HG03354 (cell line): Measurements from ENCODE around the gene SV2C.
"Not testable (repeated sequence)": the region's sequence is repeated elsewhere in the genome, so short reads cannot be mapped to it uniquely, and the experiment has no call there.

Source experiments
- ATAC-seq: cut with Tn5 transposase; IDR thresholded peaks from one replicate; pipeline ENCODE4 v1.9.1; 2021; ENCODE audit warnings: mild to moderate bottlenecking; ENCODE audit not compliant: unreplicated experiment, poor library complexity, severe bottlenecking

SV2C gene, protein sequence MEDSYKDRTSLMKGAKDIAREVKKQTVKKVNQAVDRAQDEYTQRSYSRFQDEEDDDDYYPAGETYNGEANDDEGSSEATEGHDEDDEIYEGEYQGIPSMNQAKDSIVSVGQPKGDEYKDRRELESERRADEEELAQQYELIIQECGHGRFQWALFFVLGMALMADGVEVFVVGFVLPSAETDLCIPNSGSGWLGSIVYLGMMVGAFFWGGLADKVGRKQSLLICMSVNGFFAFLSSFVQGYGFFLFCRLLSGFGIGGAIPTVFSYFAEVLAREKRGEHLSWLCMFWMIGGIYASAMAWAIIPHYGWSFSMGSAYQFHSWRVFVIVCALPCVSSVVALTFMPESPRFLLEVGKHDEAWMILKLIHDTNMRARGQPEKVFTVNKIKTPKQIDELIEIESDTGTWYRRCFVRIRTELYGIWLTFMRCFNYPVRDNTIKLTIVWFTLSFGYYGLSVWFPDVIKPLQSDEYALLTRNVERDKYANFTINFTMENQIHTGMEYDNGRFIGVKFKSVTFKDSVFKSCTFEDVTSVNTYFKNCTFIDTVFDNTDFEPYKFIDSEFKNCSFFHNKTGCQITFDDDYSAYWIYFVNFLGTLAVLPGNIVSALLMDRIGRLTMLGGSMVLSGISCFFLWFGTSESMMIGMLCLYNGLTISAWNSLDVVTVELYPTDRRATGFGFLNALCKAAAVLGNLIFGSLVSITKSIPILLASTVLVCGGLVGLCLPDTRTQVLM

DNA sequence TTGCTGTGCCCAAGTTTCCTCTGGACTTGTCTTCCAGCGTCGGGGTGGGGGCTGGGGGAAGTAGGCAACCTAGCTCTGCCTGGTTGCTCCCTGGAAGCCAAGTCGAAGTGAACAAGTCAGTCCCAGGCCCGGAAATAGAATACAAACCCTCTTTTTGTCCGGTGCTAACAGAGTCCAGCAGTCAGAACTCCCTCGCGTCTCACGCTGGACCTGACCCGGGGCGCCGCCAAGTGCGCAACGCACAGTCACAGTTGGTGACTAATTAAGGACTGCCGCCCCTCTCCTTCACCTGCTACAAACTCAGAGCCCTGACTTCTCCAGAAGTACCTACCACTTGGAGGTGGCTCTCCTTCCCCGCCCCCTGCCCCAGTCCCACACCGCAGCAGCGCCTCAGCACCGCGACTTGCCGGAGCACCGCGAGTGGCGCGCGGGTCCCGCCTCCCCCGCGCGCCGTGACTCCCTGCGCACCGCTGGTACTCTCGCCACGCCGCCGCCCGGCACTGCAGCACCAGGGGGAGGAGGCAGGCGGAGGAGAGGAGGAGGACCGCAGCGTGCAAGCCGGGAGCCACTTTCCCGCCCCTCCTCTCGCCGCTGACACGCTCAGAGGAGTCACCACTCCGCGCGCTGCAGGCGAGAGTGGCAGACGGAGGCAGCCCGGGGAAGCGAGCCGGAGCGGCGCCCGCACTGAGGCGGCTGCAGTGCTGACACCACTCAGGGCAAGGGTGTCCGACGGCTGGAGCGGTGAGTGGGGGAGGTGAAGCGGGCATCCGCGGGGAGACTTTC lies at the start of gene SV2C:
Gene SV2C, plus strand, starts transcription at position 612 of the 783 bp plus-strand sequence. CDS start 48,368 bp downstream, outside the sequence.
- no peak for ATAC-seq

DNA sequence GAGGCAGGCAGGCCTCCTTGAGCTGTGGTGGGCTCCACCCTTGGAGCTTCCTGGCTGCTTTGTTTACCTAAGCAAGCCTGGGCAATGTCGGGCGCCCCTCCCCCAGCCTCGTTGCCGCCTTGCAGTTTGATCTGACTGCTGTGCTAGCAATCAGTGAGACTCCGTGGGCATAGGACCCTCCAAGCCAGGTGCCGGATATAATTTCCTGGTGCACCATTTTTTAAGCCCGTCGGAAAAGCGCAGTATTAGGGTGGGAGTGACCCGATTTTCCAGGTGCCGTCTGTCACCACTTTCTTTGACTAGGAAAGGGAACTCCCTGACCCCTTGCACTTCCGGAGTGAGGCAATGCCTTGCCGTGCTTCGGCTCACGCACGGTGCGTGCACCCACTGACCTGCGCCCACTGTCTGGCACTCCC lies 45.4 kb upstream of the SV2C start:
- ATAC-seq: not testable (repeated sequence)

DNA sequence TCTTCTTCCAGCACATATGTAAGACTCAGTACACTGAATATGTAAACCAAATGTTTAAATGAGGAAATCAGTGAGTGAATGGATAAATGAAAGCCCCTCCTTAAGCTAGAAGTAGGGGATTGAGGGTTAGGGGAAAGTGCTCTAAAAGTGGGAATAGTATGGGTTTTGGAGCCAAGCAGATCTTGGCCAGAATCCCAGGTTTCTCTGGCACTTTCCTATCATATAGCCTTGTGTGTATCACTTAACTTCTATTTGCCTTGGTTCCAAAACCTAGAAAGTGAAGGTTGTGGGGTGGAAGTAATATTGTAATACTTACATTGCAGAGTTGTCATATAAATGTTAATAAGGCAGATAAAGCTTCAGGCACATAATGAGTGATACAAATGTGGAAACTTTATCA lies 45.0 kb upstream of the SV2C start:
- ATAC-seq: no peak

DNA sequence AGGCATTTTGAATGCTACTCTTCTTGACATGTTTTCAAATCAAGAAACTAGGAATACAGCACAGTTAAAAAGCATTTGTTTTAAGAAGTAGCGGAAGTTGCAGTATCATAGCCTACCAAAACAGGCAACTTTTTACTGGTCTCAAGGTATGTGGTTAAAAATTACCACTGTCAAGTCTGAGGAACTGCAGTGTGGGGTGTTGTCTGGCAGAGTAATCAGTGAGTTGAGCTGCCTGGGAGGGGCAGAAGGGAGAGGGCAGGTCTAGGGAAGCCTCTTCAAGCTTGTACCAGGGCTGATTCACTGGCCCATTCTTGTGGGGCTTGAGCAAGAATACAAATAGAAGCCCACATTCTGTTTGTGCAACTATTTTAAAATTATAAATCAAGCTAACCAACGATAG lies 42.4 kb upstream of the SV2C start:
- ATAC-seq: no peak

DNA sequence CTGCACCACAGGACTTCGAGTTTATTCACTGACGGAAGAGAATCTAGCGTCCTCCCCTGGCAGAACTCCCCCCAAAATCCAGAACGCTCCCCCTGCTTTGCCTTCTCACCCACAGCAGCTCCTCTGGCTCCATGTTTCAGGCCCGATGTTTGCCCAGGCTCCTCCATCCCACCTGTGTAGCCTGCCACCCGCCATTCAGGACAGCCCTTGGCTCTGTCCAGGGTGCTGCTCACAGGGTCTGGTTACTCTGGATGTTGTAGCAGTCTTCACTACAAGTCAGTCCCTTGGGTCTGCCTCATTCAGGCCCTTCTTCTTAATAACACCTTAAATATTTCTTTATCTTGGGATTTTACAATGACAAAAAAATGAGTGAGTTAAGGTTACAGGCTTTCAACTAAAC lies 41.3 kb upstream of the SV2C start:
- ATAC-seq: no peak

DNA sequence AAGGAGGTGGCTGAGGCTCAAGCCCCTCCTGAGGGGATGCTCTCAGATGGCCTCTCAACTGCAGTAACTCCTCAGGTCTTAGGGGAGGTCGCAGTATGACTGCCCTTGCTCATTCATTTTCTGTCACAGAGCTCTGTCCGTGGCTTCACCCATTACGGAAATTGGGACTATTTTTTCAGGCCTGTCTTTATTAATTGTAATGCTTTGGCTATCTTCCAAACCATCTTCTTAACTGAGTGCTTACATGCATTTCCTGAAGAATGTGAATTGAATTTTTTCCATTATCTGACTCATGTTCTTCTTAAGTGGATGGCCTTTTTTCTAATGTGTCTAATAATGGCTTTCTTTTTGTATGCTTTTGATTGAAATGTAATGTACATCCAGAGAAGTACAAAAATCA lies 36.4 kb upstream of the SV2C start:
- no peak for ATAC-seq

DNA sequence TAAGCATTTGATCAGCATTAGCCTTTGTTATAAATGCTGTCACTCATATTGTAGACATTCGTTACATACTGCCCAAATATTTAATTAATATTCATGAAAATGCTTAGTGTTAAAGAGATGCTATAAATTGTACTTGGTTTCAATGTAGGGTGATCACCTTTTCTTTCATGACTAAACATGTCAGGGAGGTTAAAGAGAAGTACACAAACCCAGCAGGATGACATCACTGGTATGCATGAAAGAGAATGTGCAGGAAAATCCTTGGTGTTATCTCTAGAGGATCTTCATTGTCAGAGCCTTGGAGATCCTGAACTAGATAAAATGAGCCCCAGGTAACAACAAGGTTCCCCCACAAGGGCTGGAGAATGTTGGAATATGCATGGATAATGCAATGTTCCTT lies 33.0 kb upstream of the SV2C start:
- no peak for ATAC-seq

DNA sequence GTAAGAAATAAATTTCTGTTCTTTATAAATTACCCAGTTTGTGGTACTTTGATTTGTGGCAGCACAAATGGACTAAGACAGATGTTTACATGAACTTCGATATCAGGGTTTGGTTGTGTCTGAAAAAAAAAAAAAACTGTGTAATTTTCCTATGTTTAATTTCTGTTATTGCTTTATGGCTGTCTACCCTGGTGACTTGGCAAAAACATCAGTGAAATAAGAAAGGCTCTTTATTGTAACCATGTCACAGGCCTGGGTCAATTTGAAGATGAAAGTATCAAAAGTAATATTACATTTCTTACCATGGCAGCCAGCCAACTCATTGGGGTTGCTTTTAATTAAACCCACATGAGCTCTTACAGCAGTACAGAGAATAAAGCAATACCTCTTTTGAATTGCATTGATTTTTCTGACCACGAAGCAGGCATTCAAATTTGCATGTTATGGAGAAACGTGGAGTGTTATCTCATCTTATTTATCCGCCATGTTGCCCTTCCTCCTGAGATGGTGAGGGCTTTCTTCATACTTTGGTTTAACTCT lies 20.6 kb upstream of the SV2C start:
- no peak for ATAC-seq

DNA sequence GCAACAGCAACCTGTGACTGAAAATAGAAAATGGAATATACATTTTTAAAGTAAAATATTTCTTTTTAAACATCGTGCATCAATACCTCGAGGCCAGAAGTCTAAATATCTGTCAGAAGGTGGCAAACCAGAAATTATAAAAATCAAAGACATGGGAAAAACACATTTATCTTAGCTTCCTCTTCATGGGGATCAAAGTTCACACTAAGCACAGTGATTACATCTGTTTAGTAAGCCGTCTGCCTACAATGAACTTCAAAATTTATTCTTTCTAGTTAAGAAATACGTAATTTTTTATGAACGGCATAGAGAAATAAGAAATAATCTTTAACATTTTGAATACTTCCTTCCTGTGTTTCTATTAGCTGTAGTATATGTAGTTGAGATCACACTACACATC lies 17.9 kb upstream of the SV2C start:
- no peak for ATAC-seq

DNA sequence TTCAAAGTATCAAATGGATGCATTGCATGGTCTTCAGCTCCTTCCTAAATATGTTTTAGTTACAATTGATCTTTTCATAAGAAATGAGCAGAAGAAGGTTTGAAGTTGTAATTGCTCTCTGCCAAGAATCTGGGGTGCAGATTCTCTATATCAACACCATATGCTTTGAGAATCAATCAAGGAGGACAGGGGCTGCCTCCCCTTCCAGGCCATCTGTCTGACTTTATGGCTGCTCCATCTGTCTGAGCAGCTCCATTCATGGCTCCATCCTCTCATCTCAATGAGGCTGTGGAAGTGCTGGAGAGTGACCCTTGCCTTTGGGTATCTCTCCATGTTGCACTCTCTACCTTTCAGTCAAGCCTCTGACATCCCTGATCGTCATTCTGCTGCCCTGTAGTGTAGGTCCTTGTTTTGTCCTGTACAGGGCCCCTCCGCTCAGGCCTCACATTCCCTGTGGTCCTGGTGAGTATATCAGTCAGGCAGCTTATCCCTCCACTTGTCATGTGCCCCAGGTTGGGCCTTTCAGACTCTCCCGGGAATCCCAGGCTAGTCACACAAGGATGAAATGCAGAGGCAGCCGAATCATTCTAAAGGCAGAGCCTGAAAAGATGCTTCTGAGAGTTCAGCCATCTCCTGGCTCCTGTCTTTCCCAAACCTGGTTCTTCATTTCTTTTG lies 14.0 kb upstream of the SV2C start:
- ATAC-seq: no peak

DNA sequence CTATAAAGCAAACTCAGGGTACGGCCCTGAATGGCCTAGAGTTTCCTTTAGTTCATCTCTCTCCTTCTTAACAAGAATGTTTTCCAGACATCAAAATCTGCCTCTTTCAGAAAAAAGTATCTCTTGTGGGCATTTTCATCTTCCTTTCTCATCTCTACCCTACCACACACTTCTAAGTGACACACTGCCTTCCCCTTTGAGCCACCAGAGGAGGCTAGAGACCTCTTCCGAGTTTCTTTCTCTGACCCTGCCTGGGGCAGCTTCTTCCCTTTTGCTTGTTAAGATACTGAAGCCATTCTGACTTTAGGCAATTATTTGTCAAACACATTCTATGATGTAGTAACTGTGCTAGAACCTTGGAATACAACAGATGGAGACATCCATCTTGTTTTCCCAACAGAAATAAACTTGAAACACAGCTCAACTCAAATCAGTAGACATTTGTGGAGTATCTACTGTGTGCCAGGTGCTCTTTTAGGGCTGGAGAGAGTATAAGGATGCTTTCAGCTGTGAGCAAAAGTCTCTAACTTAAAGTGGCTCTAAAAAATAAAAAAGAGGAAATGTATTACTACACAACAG lies 8.6 kb upstream of the SV2C start:
- no peak for ATAC-seq

DNA sequence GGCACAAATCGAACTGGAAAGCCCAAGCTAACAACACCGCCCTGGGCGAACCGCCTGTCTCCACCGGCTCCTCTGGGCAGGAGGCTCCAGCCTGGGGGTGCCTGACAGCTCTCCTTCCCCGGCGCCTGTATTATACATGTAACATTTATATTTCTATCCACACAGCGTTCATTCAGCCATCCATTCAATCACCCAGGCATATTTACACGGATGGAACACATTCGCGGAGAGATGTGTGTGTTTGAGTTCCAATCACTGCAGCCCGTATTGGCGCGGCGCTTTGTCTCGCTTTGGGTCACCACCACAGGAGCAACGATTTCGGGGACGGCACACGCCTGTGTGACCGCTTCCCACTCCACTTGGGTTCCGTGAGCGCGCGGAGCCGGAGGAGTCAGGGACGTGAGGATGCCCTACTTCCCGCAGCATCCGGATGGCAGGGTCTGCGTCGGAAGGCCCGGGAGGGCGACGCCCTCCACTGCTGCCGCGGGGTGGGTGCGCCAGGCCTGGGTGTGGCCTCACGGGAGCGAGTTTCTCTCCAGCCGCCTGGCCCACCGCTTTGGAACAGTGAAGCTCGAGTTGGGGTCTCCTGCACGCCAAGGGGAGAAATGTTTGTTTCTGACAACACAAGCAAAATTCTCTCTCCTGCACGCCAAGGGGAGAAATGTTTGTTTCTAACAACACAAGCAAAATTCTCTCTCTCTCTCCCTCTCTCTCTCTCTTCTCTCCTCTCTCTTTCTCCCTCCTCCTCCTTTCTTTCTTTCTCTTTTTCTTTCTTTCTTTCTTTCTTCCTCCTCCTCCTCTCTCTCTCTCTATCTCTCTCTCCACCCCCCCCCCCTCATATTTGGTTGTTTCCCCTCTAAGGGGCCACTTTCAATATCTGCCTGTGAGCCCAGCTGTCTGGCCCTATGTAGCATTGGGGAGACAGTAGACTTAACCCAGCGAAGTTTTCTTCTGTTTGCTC lies 1.1 kb upstream of the SV2C start:
- no peak for ATAC-seq

DNA sequence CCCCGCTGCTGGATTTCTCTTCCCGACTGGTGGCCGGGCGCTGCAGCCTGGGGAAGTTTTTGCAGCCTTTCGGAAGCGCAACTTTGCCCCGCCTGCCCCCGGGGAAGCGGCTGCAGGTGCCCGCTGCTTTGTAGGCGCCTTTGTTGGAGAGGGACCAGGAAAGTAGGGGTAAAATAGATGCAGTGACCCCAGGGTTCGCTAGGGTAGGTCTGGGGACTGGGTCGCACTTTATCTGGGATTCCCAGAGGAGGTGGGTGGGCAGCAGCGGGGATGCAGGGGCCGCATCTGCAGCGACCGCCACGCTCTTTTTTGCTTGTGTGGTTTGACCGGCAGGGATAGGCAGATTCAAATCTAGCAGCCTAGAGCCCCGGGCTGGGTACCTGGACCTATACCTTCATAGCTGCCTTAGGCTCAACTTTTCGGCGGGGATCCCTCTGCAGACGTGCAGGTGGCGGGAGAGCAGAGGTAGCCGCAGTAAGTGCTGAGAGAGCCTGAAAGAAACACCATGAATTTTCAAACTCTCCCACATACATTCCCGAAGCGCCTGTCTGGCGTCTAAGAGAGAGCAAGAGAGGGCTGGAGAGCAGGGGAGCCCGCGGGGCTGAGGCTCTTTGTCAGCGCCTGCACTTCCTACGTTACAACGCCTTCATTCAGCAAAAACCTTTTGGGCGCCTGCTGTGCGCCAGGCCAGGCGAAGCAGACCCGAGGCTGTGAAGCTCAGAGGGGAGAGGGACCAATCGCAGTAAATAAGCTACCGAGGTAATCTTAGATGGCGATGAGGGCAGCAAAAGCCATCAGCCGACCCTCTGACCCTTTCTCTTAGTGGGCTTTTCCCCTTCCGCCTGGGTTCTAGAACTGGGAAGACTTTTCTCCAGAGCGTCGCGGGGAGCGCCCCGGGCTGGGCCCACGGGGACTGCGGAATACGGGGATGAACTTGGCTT lies 642 bp downstream of the SV2C start:
- ATAC-seq: no peak

DNA sequence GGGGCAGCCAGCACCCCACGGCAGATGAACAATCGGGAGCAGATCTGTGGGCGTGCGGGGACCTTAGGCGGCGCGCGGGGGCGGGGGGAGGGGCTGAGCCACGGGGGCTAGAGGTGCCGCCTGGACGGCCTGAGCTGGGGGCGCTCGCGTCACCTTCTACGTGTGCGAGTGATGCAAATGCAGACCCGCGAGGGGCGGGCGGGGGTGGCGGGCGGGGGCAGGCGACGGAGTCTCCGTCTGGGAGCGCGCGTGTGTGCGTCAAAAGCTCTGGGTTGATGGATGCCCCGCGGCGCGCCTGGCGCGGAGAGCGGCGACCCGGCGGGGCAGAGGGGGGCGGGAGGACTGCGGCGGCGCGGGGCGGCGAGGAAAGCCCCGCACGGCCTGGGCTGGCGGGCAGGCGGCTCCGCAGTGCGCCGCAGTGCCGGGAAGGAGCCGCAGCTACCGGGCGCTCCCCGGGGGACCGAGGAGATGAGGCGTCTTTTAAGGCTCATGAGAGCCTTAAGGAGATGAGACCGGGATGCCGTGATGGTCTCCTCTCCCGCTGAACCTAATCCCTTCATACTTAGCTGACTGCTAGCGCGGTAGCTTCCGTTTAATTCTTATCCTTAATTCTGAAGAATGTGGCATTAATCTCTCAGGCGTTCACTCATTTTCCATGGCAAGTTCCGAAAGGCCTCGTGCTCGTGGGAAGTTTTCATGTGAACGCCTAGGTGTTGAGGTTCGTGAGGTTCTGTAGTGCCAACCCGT lies 1.5 kb downstream of the SV2C start:
- ATAC-seq: no peak

DNA sequence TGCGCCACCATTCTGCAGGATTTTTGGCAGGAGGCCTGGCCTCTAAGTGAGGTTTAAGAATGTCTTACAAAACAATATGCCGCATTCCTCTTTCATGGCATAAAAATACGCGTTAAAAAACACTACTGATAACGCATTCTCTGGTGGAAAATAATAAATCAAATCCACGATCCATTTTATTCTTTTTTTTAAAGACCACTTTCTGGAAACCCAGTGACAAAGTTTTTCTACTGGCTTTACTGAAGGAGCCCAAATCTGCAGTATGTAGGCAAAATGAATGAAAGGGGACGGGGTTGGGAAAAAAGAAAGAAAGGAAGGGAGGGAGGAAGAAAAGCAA lies 2.0 kb downstream of the SV2C start:
- no peak for ATAC-seq

DNA sequence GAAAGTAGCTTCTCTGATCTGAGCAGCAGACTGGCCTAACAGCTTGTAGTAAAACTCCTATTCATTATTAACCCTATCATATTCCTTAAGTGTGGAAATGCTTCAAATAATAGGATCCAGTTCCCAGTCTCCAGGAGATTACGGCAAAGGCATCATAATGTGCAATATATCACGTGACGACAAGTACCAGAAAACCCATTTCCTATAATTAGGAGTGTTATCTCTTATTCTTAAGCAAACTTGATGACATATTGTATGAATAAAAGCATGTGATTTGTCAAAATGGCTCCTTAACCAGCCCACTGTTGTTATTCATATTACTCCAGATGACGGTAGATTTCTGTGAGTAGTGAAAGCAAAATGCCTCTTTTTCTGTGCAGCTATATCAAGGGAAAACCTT lies 2.9 kb downstream of the SV2C start:
- no peak for ATAC-seq

DNA sequence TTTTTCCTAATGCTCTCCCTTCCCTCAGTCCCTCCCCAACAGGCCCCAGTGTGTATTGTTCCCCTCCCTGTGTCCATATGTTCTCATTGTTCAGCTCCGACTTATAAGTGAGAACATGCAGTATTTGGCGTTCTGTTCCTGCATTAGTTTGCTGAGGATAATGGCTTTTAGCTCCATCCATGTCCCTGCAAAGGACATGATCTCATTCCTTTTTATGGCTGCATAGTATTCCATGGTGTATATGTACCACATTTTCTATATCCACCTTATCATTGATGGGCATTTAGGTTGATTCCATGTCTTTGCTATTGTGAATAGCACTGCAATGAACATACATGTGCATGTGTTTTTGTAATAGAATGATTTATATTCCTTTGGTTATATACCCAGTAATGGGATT lies 6.0 kb downstream of the SV2C start:
- not testable (repeated sequence) for ATAC-seq
